Lower lobe of right lung (tissue), 2 donors: ENCODE results near the gene PTGER2. TPM values are rescaled to one million over a fixed set of nuclear protein-coding genes. Genes with fewer than 3 reads are reported as not detected.

Experiments
- ATAC-seq, 2 donors: fragments of 200-7000 bp; cut with Tn5 transposase; one replicate each; pipeline ENCODE4 v1.9.1; 2020 to 2022; ENCODE audit warnings: mild to moderate bottlenecking in 2 of 2, moderate library complexity in 2 of 2
- DNase-seq: peaks from one replicate; pipeline ENCODE4 v3.0.0-alpha.2; 2020
- H3K27ac ChIP-seq: fragments of 200-600 bp; one replicate; pipeline ENCODE4 v1.8.0; 2022
- H3K27me3 ChIP-seq: fragments of 200-600 bp; one replicate; pipeline ENCODE4 v1.8.0; 2022; ENCODE audit warnings: low read depth
- H3K36me3 ChIP-seq: fragments of 200-600 bp; one replicate; pipeline ENCODE4 v1.8.0; 2022; ENCODE audit warnings: mild to moderate bottlenecking
- H3K4me1 ChIP-seq: fragments of 200-600 bp; one replicate; pipeline ENCODE4 v1.8.0; 2022
- H3K4me3 ChIP-seq: fragments of 200-600 bp; one replicate; pipeline ENCODE4 v1.8.0; 2022; ENCODE audit warnings: mild to moderate bottlenecking
- H3K9me3 ChIP-seq: fragments of 200-600 bp; one replicate; pipeline ENCODE4 v1.8.0; 2022
- CTCF ChIP-seq: fragments of 200-600 bp; IDR thresholded peaks from one replicate; pipeline ENCODE4 v1.8.0; 2022; ENCODE audit warnings: antibody characterized with exemption, mild to moderate bottlenecking
- intact Hi-C: fragments of 100-400 bp; cut with DNase I; formaldehyde crosslinking; loops from one replicate; pipeline ENCODE4 v1.11.0; 2022
- total RNA-seq: library from RNA; stranded (reverse); fragmentation: NEBNext Ultra II Directional; extraction: Animal tissue kit (Norgen Biotek cat#: 25700); gene quantifications from one replicate; pipeline ENCODE4 v1.2.1, GENCODE V29; 2021
- donor health status: DM: no; HTN: yes; CAD: no; lungs with severe emphysema.

Gene PTGER2
- total RNA-seq, 1 donor from 2014 or later, result 6.2 TPM

GRCh38 chr14:52354242-52354641, 40.1 kb downstream of the PTGER2 start:
- H3K9me3 ChIP-seq, result no peaks in the 10 kb centered on the region
- TF ChIP-seq CTCF, result no peak
- no peak for ATAC-seq
- no peak overlapping the region for H3K4me3 ChIP-seq
- no peaks in the 10 kb centered on the region for H3K27me3 ChIP-seq
- intact Hi-C loops, result no loop called here
- no peak for DNase-seq
- no peak overlapping the region for H3K27ac ChIP-seq
- H3K36me3 ChIP-seq, result no peaks in the 10 kb centered on the region
- peaks cover 18% of the 10 kb centered on the region for H3K4me1 ChIP-seq

- peak; percentile 34 to 42 for ATAC-seq
- no peak for DNase-seq
- Histone ChIP-seq H3K27ac (no peak overlapping the region), H3K4me1 (peaks cover 18% of the 10 kb centered on the region), H3K4me3 (no peak overlapping the region), H3K9me3 (no peaks in the 10 kb centered on the region), H3K36me3 (no peaks in the 10 kb centered on the region), H3K27me3 (no peaks in the 10 kb centered on the region)
- no peak for TF ChIP-seq CTCF
- intact Hi-C loops, result no loop called here
Measured at GRCh38 chr14:52355016-52355431, 40.9 kb downstream of the PTGER2 start.

GRCh38 chr14:52355526-52355925, 41.4 kb downstream of the PTGER2 start:
- Histone ChIP-seq H3K4me1 (peaks cover 18% of the 10 kb centered on the region), H3K27me3 (no peaks in the 10 kb centered on the region), H3K9me3 (no peaks in the 10 kb centered on the region), H3K27ac (no peak overlapping the region), H3K4me3 (no peak overlapping the region), H3K36me3 (no peaks in the 10 kb centered on the region)
- no peak for DNase-seq
- ATAC-seq, result peak in 1 of 2 donors; percentile 30
- TF ChIP-seq CTCF, result no peak
- intact Hi-C loops, result no loop called here

- Histone ChIP-seq H3K9me3 (no peaks in the 10 kb centered on the region), H3K4me3 (no peak overlapping the region), H3K36me3 (no peaks in the 10 kb centered on the region), H3K27ac (no peak overlapping the region), H3K4me1 (peaks cover 22% of the 10 kb centered on the region), H3K27me3 (no peaks in the 10 kb centered on the region)
- no peak for ATAC-seq
- no peak for DNase-seq
- intact Hi-C loops, result no loop called here
- no peak for TF ChIP-seq CTCF
Measured at GRCh38 chr14:52356025-52356424, 41.9 kb downstream of the PTGER2 start.

- ATAC-seq (peak in 1 of 2 donors; percentile 35), DNase-seq (no peak)
- TF ChIP-seq CTCF, result no peak
- Histone ChIP-seq H3K27me3 (no peaks in the 10 kb centered on the region), H3K9me3 (no peaks in the 10 kb centered on the region), H3K4me1 (peaks cover 7% of the 10 kb centered on the region), H3K36me3 (no peaks in the 10 kb centered on the region), H3K27ac (no peak overlapping the region), H3K4me3 (no peak overlapping the region)
- intact Hi-C loops, result no loop called here
Measured at GRCh38 chr14:52360831-52361230, 46.7 kb downstream of the PTGER2 start.
